Suprapubic skin (tissue), 4 donors: ENCODE measurements around the gene STARD13. TPM values are rescaled to one million over a fixed set of nuclear protein-coding genes. Genes with fewer than 3 reads are reported as not detected.

Experiments
- DNase-seq, 2 donors: peaks; one replicate each; pipeline ENCODE4 v3.0.0-alpha.2; 2019; ENCODE audit warnings: low spot score in 2 of 2
- H3K27ac ChIP-seq: fragments of 200-600 bp; sonication (generic); one replicate; pipeline ENCODE4 v1.5.1; 2019
- H3K27me3 ChIP-seq: fragments of 200-600 bp; sonication (generic); one replicate; pipeline ENCODE4 v1.5.1; 2019
- H3K36me3 ChIP-seq: fragments of 200-600 bp; sonication (generic); one replicate; pipeline ENCODE4 v1.5.1; 2019
- H3K4me1 ChIP-seq: fragments of 200-600 bp; sonication (generic); one replicate; pipeline ENCODE4 v1.5.1; 2019
- H3K4me3 ChIP-seq: fragments of 200-600 bp; sonication (generic); one replicate; pipeline ENCODE4 v1.5.1; 2019; ENCODE audit warnings: mild to moderate bottlenecking
- H3K9me3 ChIP-seq: fragments of 200-600 bp; sonication (generic); one replicate; pipeline ENCODE4 v1.5.1; 2019
- CTCF ChIP-seq, 2 donors: fragments of 200-600 bp in 1 of 2; fragments of 450-650 bp in 1 of 2; sonication (generic) in 1 of 2; IDR thresholded peaks; one replicate each; pipeline ENCODE4 v1.5.1; 2016 to 2019; ENCODE audit warnings: antibody characterized with exemption in 2 of 2, mild to moderate bottlenecking in 1 of 2, moderate library complexity in 1 of 2
- EP300 ChIP-seq: sonication (generic); formaldehyde crosslinking; IDR thresholded peaks from one replicate; pipeline ENCODE4 v1.6.1; 2017; ENCODE audit warnings: antibody characterized with exemption
- POLR2A ChIP-seq, 2 donors: fragments of 450-650 bp; IDR thresholded peaks; one replicate each; pipeline ENCODE4 v1.6.1; 2017; ENCODE audit warnings: antibody characterized with exemption in 2 of 2, mild to moderate bottlenecking in 2 of 2, moderate library complexity in 2 of 2
- POLR2AphosphoS5 ChIP-seq, 3 donors: sonication (generic); formaldehyde crosslinking; IDR thresholded peaks; one replicate each; pipeline ENCODE4 v1.6.1; 2017; ENCODE audit warnings: antibody characterized with exemption in 3 of 3
- WGBS: methylation state at CpG from one replicate; pipeline ENCODE4 v1.1.5; 2018; 5-methylcytosine and 5-hydroxymethylcytosine counted together
- total RNA-seq, 4 donors: library from RNA; depleted of rRNA; stranded (reverse); fragments of >200 nt; gene quantifications; one replicate each; pipeline ENCODE4 v1.1.0, GENCODE V29; 2016

The STARD13 gene
- total RNA-seq, 4 donors from 2014 or later, result 7.9 to 31.4 (median 15.9) TPM

DNA sequence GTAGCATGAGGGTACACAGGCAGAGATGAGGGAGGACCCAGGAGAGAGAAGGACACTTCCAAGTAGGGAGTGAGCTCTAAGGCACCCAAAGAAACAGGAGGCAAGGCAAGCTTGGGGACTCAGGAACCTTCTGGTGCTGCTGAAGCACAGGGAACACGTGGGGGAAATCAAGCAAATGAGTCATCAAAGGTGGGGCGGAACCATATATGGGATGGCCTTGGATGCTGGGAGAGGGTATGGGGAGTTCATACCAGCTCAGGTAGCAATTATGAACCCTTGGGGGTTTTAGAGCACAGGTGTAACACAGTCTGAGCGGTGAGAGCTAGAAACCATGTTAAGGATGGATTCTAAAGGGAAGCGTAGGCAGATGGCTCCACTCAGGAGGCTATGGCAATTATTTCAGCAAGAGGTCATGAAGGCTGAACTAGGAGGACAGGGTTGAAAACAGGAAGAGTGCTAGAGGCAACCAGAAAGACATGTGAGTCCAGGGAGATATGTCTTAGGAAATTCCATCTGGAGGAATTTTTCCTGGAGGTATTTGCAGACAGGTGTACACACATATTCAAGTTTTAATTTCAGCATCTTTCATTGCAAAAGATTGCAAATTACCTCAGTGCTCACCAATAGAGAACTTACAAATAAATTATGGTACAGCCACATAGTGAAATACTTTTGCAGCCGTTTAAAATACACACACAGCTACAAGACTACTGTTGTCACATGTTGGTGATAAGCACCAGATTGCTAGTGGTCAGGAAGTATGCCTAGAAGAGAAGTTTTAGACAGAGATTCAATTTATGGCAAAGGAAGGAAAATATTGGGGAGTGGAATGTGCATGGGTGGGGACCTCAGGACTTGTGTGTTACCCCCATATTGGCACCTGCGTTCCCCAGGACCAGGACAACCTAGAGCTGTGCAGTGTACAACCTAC is 77.0 kb downstream of the STARD13 start:
- H3K36me3 ChIP-seq, result no peaks in the 10 kb centered on the region
- H3K9me3 ChIP-seq, result no peaks in the 10 kb centered on the region
- H3K4me3 ChIP-seq, result no peak overlapping the region
- no peak for TF ChIP-seq POLR2A (IDR thresholded peaks at IDR 0.05)
- no peak for TF ChIP-seq CTCF (IDR thresholded peaks at IDR 0.05)
- no peak for TF ChIP-seq EP300
- no peak for TF ChIP-seq POLR2AphosphoS5 (IDR thresholded peaks at IDR 0.05)
- peak overlapping the region; percentile 71 for H3K27ac ChIP-seq
- H3K4me1 ChIP-seq, result peaks cover 65% of the 10 kb centered on the region
- DNase-seq, result no peak
- no peaks in the 10 kb centered on the region for H3K27me3 ChIP-seq
- 69% methylated on average over 6 of the region's 6 CpGs for WGBS

- Histone ChIP-seq H3K9me3 (no peaks in the 10 kb centered on the region), H3K27me3 (no peaks in the 10 kb centered on the region), H3K4me3 (no peak overlapping the region), H3K4me1 (peaks cover 56% of the 10 kb centered on the region), H3K36me3 (no peaks in the 10 kb centered on the region), H3K27ac (peak overlapping the region; percentile 71)
- TF ChIP-seq POLR2A (IDR thresholded peaks at IDR 0.05) (no peak), EP300 (no peak), CTCF (IDR thresholded peaks at IDR 0.05) (no peak), POLR2AphosphoS5 (IDR thresholded peaks at IDR 0.05) (peak in 2 of 3 donors; percentile 24 to 43)
- WGBS, result 26% methylated on average over 3 of the region's 3 CpGs
- peak in 1 of 2 donors; percentile 76 for DNase-seq
These were observed 78.0 kb downstream of the STARD13 start for GRCh38 chr13:33207615-33207961.

- Histone ChIP-seq H3K4me1 (peaks cover 53% of the 10 kb centered on the region), H3K36me3 (no peaks in the 10 kb centered on the region), H3K4me3 (no peak overlapping the region), H3K27ac (peak overlapping the region; percentile 71), H3K9me3 (no peaks in the 10 kb centered on the region), H3K27me3 (no peaks in the 10 kb centered on the region)
- WGBS, result 54% methylated on average over 5 of the region's 5 CpGs
- TF ChIP-seq EP300 (no peak), CTCF (IDR thresholded peaks at IDR 0.05) (no peak), POLR2A (IDR thresholded peaks at IDR 0.05) (no peak), POLR2AphosphoS5 (IDR thresholded peaks at IDR 0.05) (no peak)
- DNase-seq, result no peak
These were observed 78.5 kb downstream of the STARD13 start for GRCh38 chr13:33206945-33207614.

GRCh38 chr13:33206425-33206824 is 79.1 kb downstream of the STARD13 start:
- Histone ChIP-seq H3K36me3 (no peaks in the 10 kb centered on the region), H3K4me1 (peaks cover 53% of the 10 kb centered on the region), H3K4me3 (no peak overlapping the region), H3K27me3 (no peaks in the 10 kb centered on the region), H3K27ac (peak overlapping the region; percentile 75), H3K9me3 (no peaks in the 10 kb centered on the region)
- TF ChIP-seq EP300, result no peak
- no peak for TF ChIP-seq POLR2A (IDR thresholded peaks at IDR 0.05)
- no peak for TF ChIP-seq CTCF (IDR thresholded peaks at IDR 0.05)
- no peak for TF ChIP-seq POLR2AphosphoS5 (IDR thresholded peaks at IDR 0.05)
- DNase-seq, result no peak
- 88% methylated on average over 3 of the region's 3 CpGs for WGBS

DNA sequence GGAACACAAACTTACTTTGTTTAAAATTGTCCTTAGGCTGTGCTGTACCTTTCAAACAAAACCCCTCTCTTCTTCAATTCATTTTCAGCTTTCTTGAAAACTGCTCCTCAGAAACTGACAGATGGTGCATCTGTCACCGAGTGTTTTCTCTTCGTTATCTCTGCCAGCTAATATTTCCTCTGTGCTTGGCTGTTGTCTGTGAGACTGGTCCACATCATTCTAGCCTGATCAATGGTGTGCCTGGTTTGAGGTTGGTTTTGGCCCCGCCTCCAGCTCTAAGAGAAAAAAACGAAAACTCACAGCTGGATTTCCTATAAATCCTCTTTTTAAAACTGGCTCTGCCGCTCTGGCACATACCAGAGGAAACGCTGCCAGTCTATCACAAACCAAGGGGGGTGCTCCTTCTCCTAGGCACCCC is 79.7 kb downstream of the STARD13 start:
- peak overlapping the region; percentile 75 for H3K27ac ChIP-seq
- H3K36me3 ChIP-seq, result no peaks in the 10 kb centered on the region
- H3K9me3 ChIP-seq, result no peaks in the 10 kb centered on the region
- H3K4me1 ChIP-seq, result peaks cover 53% of the 10 kb centered on the region
- TF ChIP-seq EP300 (no peak), POLR2AphosphoS5 (IDR thresholded peaks at IDR 0.05) (no peak), POLR2A (IDR thresholded peaks at IDR 0.05) (no peak), CTCF (IDR thresholded peaks at IDR 0.05) (no peak)
- WGBS, result 17% methylated on average over 6 of the region's 6 CpGs
- H3K27me3 ChIP-seq, result no peaks in the 10 kb centered on the region
- H3K4me3 ChIP-seq, result peak overlapping the region; percentile 37
- DNase-seq, result no peak
